Caco-2 (cell line): Measurements from ENCODE around the gene SRMS. TPM values are rescaled to one million over a fixed set of nuclear protein-coding genes. Genes with fewer than 3 reads are reported as not detected.

ENCODE experiments used
- BruUV-seq: library from RNA; stranded (reverse); fragments of 400-500 nt; replicated peaks from 2 replicates; lab custom pipeline; 2021; lab: Mats Ljungman, UMichigan
- CTCF ChIA-PET: fragments of 300-600 bp; sonication (Branson Sonifier 250); formaldehyde crosslinking; loops from one replicate; lab custom pipeline; 2022; ENCODE audit warnings: antibody characterized with exemption; lab: Charles Lee
- POLR2A ChIA-PET: fragments of 300-600 bp; sonication (Branson Sonifier 250); formaldehyde crosslinking; loops from one replicate; lab custom pipeline; 2022; ENCODE audit warnings: antibody characterized with exemption; lab: Charles Lee
- DNase-seq, 2 experiments: peaks; one replicate each; pipeline versions ENCODE4 v3.0.0 to v3.0.0-alpha.2; 2020 to 2022
- H3K27me3 ChIP-seq: replicated peaks from 2 replicates; pipeline ENCODE4 v1.6.0; 2011; ENCODE audit warnings: low read length; ENCODE audit not compliant: control insufficient read depth, insufficient read depth
- H3K36me3 ChIP-seq: 2 replicates; pipeline ENCODE4 v1.5.1; 2011; ENCODE audit warnings: low read length; ENCODE audit not compliant: control insufficient read depth, insufficient read depth
- H3K4me1 ChIP-seq: fragments of 250-450 bp; sonication (Bioruptor Pico); 2 replicates; pipeline ENCODE4 v1.5.1; 2020; ENCODE audit warnings: mild to moderate bottlenecking
- H3K4me3 ChIP-seq: 2 replicates; pipeline ENCODE4 v1.5.1; 2011; ENCODE audit warnings: low read depth, mild to moderate bottlenecking, control low read depth, low read length
- H3K9me3 ChIP-seq: fragments of 250-450 bp; sonication (Bioruptor Pico); 2 replicates; pipeline ENCODE4 v1.5.1; 2020; ENCODE audit warnings: mild to moderate bottlenecking, moderate library complexity
- H3K27ac Mint-ChIP-seq: one replicate; pipeline ENCODE4 v1.8.0; 2022; ENCODE audit warnings: mixed read lengths; ENCODE audit not compliant: unreplicated experiment
- H3K27me3 Mint-ChIP-seq: one replicate; pipeline ENCODE4 v1.8.0; 2022; ENCODE audit warnings: mixed read lengths; ENCODE audit not compliant: insufficient read depth, unreplicated experiment
- H3K36me3 Mint-ChIP-seq: one replicate; pipeline ENCODE4 v1.8.0; 2022; ENCODE audit warnings: mild to moderate bottlenecking, mixed read lengths; ENCODE audit not compliant: insufficient read depth, unreplicated experiment
- H3K4me1 Mint-ChIP-seq: one replicate; pipeline ENCODE4 v1.8.0; 2022; ENCODE audit warnings: low read depth, mixed read lengths; ENCODE audit not compliant: unreplicated experiment
- H3K4me3 Mint-ChIP-seq: one replicate; pipeline ENCODE4 v1.8.0; 2022; ENCODE audit warnings: mild to moderate bottlenecking, moderate library complexity, mixed read lengths; ENCODE audit not compliant: unreplicated experiment
- H3K9me3 Mint-ChIP-seq: one replicate; pipeline ENCODE4 v1.8.0; 2022; ENCODE audit warnings: mixed read lengths; ENCODE audit not compliant: unreplicated experiment
- CTCF ChIP-seq, 2 experiments: fragments of 200-600 bp in 1 of 2; IDR thresholded peaks; 1 replicate in 1 of 2; 2 replicates in 1 of 2; pipeline versions ENCODE4 v1.5.1 to v1.8.0; 2011 to 2022; ENCODE audit warnings: antibody characterized with exemption in 1 of 2, control low read depth in 1 of 2, inconsistent platforms in 1 of 2, low read depth in 1 of 2, low read length in 1 of 2, mild to moderate bottlenecking in 1 of 2, moderate library complexity in 1 of 2; ENCODE audit not compliant: insufficient read depth in 1 of 2, severe bottlenecking in 1 of 2, unreplicated experiment in 1 of 2
- intact Hi-C: fragments of 100-400 bp; cut with micrococcal nuclease; formaldehyde crosslinking; loops from one replicate; pipeline ENCODE4 v1.10.0; 2022; ENCODE audit not compliant: unreplicated experiment
- total RNA-seq: library from RNA; stranded (reverse); gene quantifications from 2 replicates; pipeline ENCODE4 v1.2.3, GENCODE V29; 2022

SRMS gene
- total RNA-seq, 1 experiment from 2014 or later = not detected

GRCh38 chr20:63574829-63575743, 27.5 kb upstream of the SRMS start:
- H3K4me3 Mint-ChIP-seq = peak overlapping the region; percentile 76
- Histone ChIP-seq H3K36me3 (no peaks in the 10 kb centered on the region), H3K4me3 (no peak overlapping the region), H3K9me3 (no peaks in the 10 kb centered on the region), H3K4me1 (peaks cover 15% of the 10 kb centered on the region), H3K27me3 (no peaks in the 10 kb centered on the region)
- ChIA-PET POLR2A (interaction anchor here (0.8 to 1.3 kb wide), 3 partner anchors 35 to 133 kb away, joined by 3 to 11 read pairs (median 6); partner anchors contain the start of genes ARFRP1 and ZGPAT), CTCF (interaction anchor here (0.6 to 2.7 kb wide), 8 partner anchors 29 to 442 kb away, joined by 3 to 34 read pairs (median 4); partner anchors contain the start of genes GMEB2 and PTK6)
- intact Hi-C loops = loop anchor here (5.0 kb wide), 1 partner anchor 38 kb away; the partner anchor contains the start of gene PTK6
- H3K27ac Mint-ChIP-seq = no peak overlapping the region
- DNase-seq = no peak
- BruUV-seq = no TSS peak
- H3K36me3 Mint-ChIP-seq = no peaks in the 10 kb centered on the region
- H3K27me3 Mint-ChIP-seq = peaks cover 3% of the 10 kb centered on the region
- H3K9me3 Mint-ChIP-seq = no peaks in the 10 kb centered on the region
- no peak for TF ChIP-seq CTCF (IDR thresholded peaks at IDR 0.05; ENCODE audit: insufficient read depth in 1 of 2, low read depth in 1 of 2, low read length in 1 of 2, severe bottlenecking in 1 of 2, unreplicated experiment in 1 of 2)
- no peaks in the 10 kb centered on the region for H3K4me1 Mint-ChIP-seq

- Mint-ChIP-seq H3K9me3 (no peaks in the 10 kb centered on the region), H3K4me1 (no peaks in the 10 kb centered on the region), H3K27ac (peak within 1 kb of the TSS; percentile 83), H3K27me3 (peaks cover 3% of the 10 kb centered on the region), H3K36me3 (peaks cover 7% of the 10 kb centered on the region), H3K4me3 (peak within 1 kb of the TSS; percentile 76)
- H3K27me3 ChIP-seq = no peaks in the 10 kb centered on the region
- ChIA-PET CTCF (interaction anchor here (0.6 to 2.7 kb wide), 11 partner anchors 7 to 505 kb away, joined by 3 to 34 read pairs (median 4); partner anchors contain the start of genes GMEB2, OPRL1, PTK6 and RGS19), POLR2A (interaction anchor here (0.6 to 1.5 kb wide), 20 partner anchors 18 to 509 kb away, joined by 3 to 11 read pairs (median 5); partner anchors contain the start of genes ARFRP1, GMEB2, PPDPF and RTEL1)
- BruUV-seq = no TSS peak
- H3K4me1 ChIP-seq = peaks cover 15% of the 10 kb centered on the region
- peak within 1 kb of the TSS; percentile 91 for H3K4me3 ChIP-seq
- no peak for TF ChIP-seq CTCF (IDR thresholded peaks at IDR 0.05; ENCODE audit: insufficient read depth in 1 of 2, low read depth in 1 of 2, low read length in 1 of 2, severe bottlenecking in 1 of 2, unreplicated experiment in 1 of 2)
- no peaks in the 10 kb centered on the region for H3K36me3 ChIP-seq
- no peaks in the 10 kb centered on the region for H3K9me3 ChIP-seq
- intact Hi-C loops = loop anchor here (5.0 kb wide), 1 partner anchor 37 kb away; the partner anchor contains the start of gene PTK6
- peak; percentile 82 to 85 for DNase-seq
Measured at GRCh38 chr20:63574156-63574828, 26.7 kb upstream of the SRMS start, which contains the start of gene HELZ2. Gene HELZ2 (minus strand): TSS chr20:63574239. CDS start chr20:63572385, 1,854 bp downstream.
